NK-92 (cell line): ENCODE measurements around the gene SMIM23.
"Not testable (repeated sequence)": the region's sequence is repeated elsewhere in the genome, so short reads cannot be mapped to it uniquely, and the experiment has no call there.

Source experiments
- DNase-seq: peaks from one replicate; lab custom pipeline; 2025; ENCODE audit not compliant: unreplicated experiment; lab: John Stamatoyannopoulos, UW

The SMIM23 gene

GRCh38 chr5:171771856-171772255 lies 13.8 kb upstream of the SMIM23 start:
- DNase-seq: no peak

GRCh38 chr5:171773106-171773505 lies 12.5 kb upstream of the SMIM23 start:
- no peak for DNase-seq

- no peak for DNase-seq
These were observed 11.2 kb upstream of the SMIM23 start for GRCh38 chr5:171774418-171774817.

- DNase-seq: no peak
These were observed 9.4 kb upstream of the SMIM23 start for GRCh38 chr5:171776213-171776612.

- DNase-seq: no peak
These were observed 8.6 kb upstream of the SMIM23 start for GRCh38 chr5:171776770-171777759.

GRCh38 chr5:171781744-171782143 lies 3.9 kb upstream of the SMIM23 start:
- DNase-seq: not testable (repeated sequence)

GRCh38 chr5:171782332-171782966 lies 3.2 kb upstream of the SMIM23 start:
- DNase-seq: no peak

GRCh38 chr5:171783051-171783450 lies 2.6 kb upstream of the SMIM23 start:
- DNase-seq: no peak

- DNase-seq: no peak
These were observed 3.7 kb downstream of the SMIM23 start for GRCh38 chr5:171789353-171789752.

- no peak for DNase-seq
These were observed 4.8 kb downstream of the SMIM23 start for GRCh38 chr5:171790408-171790807.

GRCh38 chr5:171794470-171794960 lies 8.9 kb downstream of the SMIM23 start:
- no peak for DNase-seq

GRCh38 chr5:171795381-171795780 lies 9.8 kb downstream of the SMIM23 start:
- DNase-seq: no peak

- DNase-seq: no peak
These were observed 10.8 kb downstream of the SMIM23 start for GRCh38 chr5:171796436-171796835.

GRCh38 chr5:171797543-171797942 lies 11.9 kb downstream of the SMIM23 start:
- DNase-seq: no peak

GRCh38 chr5:171798418-171798817 lies 12.8 kb downstream of the SMIM23 start:
- no peak for DNase-seq

GRCh38 chr5:171801839-171802238 lies 16.2 kb downstream of the SMIM23 start:
- no peak for DNase-seq

GRCh38 chr5:171805746-171806145 lies 20.1 kb downstream of the SMIM23 start:
- no peak for DNase-seq

- DNase-seq: no peak
These were observed 21.5 kb downstream of the SMIM23 start for GRCh38 chr5:171806976-171807747.

GRCh38 chr5:171808453-171808852 lies 22.8 kb downstream of the SMIM23 start:
- DNase-seq: no peak

- no peak for DNase-seq
These were observed 23.3 kb downstream of the SMIM23 start for GRCh38 chr5:171808951-171809350.

GRCh38 chr5:171810227-171810626 lies 24.6 kb downstream of the SMIM23 start:
- DNase-seq: no peak
